PFSK-1 (cell line): Measurements from ENCODE around the gene TIMMDC1.

Experiments used
- POLR2AphosphoS5 ChIP-seq: IDR thresholded peaks from 2 replicates; pipeline ENCODE4 v1.6.1; 2012; ENCODE audit warnings: low read depth, mild to moderate bottlenecking, control low read depth, low read length, moderate library complexity
- REST ChIP-seq, 2 experiments: IDR thresholded peaks; 2 replicates each; pipeline versions ENCODE4 v1.6.1 to v1.8.0; 2011 to 2012; ENCODE audit warnings: low read depth in 2 of 2, low read length in 2 of 2, control low read depth in 1 of 2, inconsistent platforms in 1 of 2, mild to moderate bottlenecking in 1 of 2, moderate library complexity in 1 of 2; ENCODE audit not compliant: insufficient read depth in 1 of 2
- SIN3A ChIP-seq: IDR thresholded peaks from 2 replicates; pipeline ENCODE4 v1.6.1; 2012; ENCODE audit warnings: mild to moderate bottlenecking, low read length, moderate library complexity, borderline replicate concordance; ENCODE audit not compliant: insufficient read depth
- TAF1 ChIP-seq: IDR thresholded peaks from 2 replicates; pipeline ENCODE4 v1.6.1; 2012; ENCODE audit warnings: low read length, control low read depth, borderline replicate concordance; ENCODE audit not compliant: insufficient read depth

GRCh38 chr3:119550192-119550910 is 52.0 kb downstream of the TIMMDC1 start:
- TF ChIP-seq POLR2AphosphoS5 (no peak), SIN3A (no peak), REST (IDR thresholded peaks at IDR 0.05; ENCODE audit: insufficient read depth in 1 of 2, low read depth in 2 of 2, low read length in 2 of 2) (no peak), TAF1 (no peak)
